Neutrophil (primary cell): ENCODE results near the gene KIFC3.
"Not testable (repeated sequence)": the region's sequence is repeated elsewhere in the genome, so short reads cannot be mapped to it uniquely, and the experiment has no call there.

Experiments used
- H3K27ac ChIP-seq: fragments of 200-600 bp; sonication (generic); 2 replicates; pipeline ENCODE4 v1.5.1; 2016; ENCODE audit warnings: mild to moderate bottlenecking, moderate library complexity
- H3K27me3 ChIP-seq: fragments of 200-600 bp; sonication (generic); 2 replicates; pipeline ENCODE4 v1.6.0; 2016; ENCODE audit warnings: mild to moderate bottlenecking
- H3K36me3 ChIP-seq: fragments of 200-600 bp; sonication (generic); 2 replicates; pipeline ENCODE4 v1.5.1; 2017
- H3K4me1 ChIP-seq, 2 experiments: fragments of 200-600 bp in 1 of 2; sonication (generic) in 1 of 2; 1 replicate in 1 of 2; 2 replicates in 1 of 2; pipeline versions ENCODE4 v1.5.1 to v1.6.1; 2013 to 2016; ENCODE audit warnings: low read depth in 1 of 2, low read length in 1 of 2, mild to moderate bottlenecking in 1 of 2, moderate library complexity in 1 of 2; ENCODE audit not compliant: control insufficient read depth in 1 of 2, insufficient read depth in 1 of 2
- H3K4me3 ChIP-seq, 2 experiments: fragments of 200-600 bp in 1 of 2; sonication (generic) in 1 of 2; 1 replicate in 1 of 2; 2 replicates in 1 of 2; pipeline ENCODE4 v1.5.1; 2013 to 2016; ENCODE audit warnings: low read depth in 1 of 2, low read length in 1 of 2, mild to moderate bottlenecking in 1 of 2, moderate library complexity in 1 of 2
- H3K9me3 ChIP-seq: fragments of 200-600 bp; sonication (generic); 2 replicates; pipeline ENCODE4 v1.5.1; 2016
- TF ChIP-seq, protein P1 (sequence below): fragments of 200-600 bp; sonication (generic); IDR thresholded peaks from 2 replicates; pipeline ENCODE4 v1.5.1; 2016; ENCODE audit warnings: antibody characterized with exemption

The KIFC3 gene

DNA sequence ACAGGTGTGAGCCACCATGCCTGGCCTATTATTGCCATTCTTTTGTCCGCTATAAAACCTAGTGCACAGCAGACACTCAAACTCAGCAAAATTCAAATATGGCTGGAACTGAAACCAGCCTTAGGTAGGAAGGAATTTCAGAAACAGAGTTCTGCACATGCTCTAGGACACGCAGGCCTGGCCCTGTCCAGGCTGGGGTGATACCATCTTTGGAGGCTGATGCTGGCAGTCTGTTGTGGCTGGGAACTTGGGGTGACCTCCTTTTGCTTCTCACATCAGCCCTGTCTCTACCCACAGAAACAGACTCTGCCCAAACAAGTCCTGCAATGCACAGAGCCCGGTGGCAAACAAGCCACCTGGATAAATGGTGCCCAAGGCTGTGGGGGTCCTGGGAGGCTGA is 12.6 kb upstream of the KIFC3 start:
- Histone ChIP-seq H3K4me1 (peaks cover 22 to 27% of the 10 kb centered on the region in 2 experiments), H3K27me3 (peaks cover 22% of the 10 kb centered on the region), H3K9me3 (no peaks in the 10 kb centered on the region), H3K36me3 (no peaks in the 10 kb centered on the region), H3K4me3 (no peak overlapping the region), H3K27ac (no peak overlapping the region)
- TF ChIP-seq, protein P1, sequence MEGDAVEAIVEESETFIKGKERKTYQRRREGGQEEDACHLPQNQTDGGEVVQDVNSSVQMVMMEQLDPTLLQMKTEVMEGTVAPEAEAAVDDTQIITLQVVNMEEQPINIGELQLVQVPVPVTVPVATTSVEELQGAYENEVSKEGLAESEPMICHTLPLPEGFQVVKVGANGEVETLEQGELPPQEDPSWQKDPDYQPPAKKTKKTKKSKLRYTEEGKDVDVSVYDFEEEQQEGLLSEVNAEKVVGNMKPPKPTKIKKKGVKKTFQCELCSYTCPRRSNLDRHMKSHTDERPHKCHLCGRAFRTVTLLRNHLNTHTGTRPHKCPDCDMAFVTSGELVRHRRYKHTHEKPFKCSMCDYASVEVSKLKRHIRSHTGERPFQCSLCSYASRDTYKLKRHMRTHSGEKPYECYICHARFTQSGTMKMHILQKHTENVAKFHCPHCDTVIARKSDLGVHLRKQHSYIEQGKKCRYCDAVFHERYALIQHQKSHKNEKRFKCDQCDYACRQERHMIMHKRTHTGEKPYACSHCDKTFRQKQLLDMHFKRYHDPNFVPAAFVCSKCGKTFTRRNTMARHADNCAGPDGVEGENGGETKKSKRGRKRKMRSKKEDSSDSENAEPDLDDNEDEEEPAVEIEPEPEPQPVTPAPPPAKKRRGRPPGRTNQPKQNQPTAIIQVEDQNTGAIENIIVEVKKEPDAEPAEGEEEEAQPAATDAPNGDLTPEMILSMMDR = no peak

DNA sequence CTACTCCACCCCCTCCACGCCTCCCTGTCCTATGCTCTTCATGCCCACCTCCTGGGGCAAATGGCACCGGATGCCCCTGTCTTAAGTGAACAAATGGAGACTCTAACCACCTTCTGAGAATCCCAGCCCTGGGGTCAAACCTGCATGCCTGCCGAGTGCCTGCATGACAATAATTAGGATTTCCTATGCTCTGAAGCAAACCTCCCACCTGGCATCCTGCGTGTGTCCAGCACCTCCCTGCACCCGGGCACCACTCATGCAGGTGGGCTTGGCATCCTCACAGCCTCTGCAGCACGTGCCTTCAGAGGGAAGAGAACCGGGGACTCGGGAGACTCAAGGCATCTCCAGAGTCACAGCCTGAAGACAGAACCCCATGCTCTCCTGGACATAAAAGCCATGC is 11.2 kb upstream of the KIFC3 start:
- H3K27ac ChIP-seq = no peak overlapping the region
- peaks cover 37 to 42% of the 10 kb centered on the region in 2 experiments for H3K4me1 ChIP-seq
- TF ChIP-seq, protein P1 = no peak

DNA sequence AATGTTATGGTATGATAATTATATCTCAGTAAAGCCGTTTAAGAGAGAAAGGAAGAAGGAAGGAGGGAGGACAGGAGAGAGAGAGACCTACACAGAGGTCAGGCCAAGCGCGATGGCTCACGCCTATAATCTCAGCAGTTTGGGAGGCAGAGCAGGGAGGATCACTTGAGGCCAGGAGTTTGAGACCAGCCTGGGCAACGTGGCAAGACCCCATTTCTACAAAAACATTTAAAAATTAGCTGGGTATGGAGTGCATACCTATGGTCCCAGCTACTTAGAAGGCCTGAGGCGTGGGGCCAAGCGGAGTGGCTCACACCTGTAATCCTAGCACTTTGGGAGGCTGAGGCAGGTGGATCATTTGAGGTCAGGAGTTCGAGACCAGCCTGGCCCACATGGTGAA is 9.0 kb upstream of the KIFC3 start:
- H3K27ac ChIP-seq = peak overlapping the region; percentile 92
- not testable (repeated sequence) for H3K9me3 ChIP-seq, H3K36me3 ChIP-seq, H3K4me3 ChIP-seq
- H3K4me1 ChIP-seq = peaks cover 43 to 50% of the 10 kb centered on the region in 2 experiments
- H3K27me3 ChIP-seq = peaks cover 27% of the 10 kb centered on the region

More for the DNA sequence above, 11.2 kb upstream of the KIFC3 start:
- no peaks in the 10 kb centered on the region for H3K9me3 ChIP-seq
- H3K36me3 ChIP-seq = no peaks in the 10 kb centered on the region
- H3K4me3 ChIP-seq = no peak overlapping the region
- H3K27me3 ChIP-seq = peaks cover 22% of the 10 kb centered on the region

DNA sequence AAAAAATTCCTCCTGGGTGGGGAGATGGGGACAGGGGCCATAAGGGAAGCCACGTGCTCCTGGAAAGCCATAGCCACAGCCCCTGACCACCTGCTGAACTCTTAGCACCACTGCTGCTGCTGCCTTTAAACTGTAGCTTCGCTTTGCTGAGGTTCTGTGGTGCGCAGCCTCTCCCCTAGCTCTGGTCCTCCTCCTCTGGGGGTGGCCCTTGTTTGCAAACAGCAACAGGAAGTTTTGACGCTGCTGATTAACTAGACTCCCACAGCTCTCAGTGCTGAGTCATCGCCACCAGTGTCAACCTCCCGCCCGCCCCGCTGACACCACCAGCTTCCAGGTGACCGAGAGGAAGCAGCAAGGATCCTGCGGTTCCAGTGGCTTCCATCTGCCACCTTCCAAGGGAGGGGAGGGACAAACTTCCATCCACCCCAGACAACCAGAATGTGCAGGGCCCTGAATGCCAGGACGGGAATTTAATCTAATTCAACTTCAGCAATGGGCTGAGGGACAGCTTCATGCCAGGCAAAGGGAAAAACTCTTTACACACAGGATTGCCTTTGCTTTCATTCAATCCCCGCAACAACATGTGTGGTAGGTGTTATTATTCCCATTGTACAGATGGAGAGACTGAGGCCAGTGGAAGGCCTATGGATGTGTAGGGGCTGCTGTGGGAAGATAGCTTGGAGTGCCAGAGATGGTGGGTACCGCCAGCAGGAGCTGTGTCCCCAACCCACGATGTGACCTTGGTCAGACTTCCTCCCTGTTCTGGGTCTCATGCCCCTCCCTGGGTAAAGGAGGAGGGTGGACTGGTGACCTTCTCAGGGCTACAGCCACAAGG is 8.1 kb upstream of the KIFC3 start:
- Histone ChIP-seq H3K27me3 (peaks cover 26% of the 10 kb centered on the region), H3K27ac (peak overlapping the region; percentile 92), H3K9me3 (no peaks in the 10 kb centered on the region), H3K4me1 (peaks cover 36 to 43% of the 10 kb centered on the region in 2 experiments), H3K36me3 (no peaks in the 10 kb centered on the region), H3K4me3 (peak overlapping the region; percentile 37 to 40)
- TF ChIP-seq, protein P1 = peak; percentile 52

DNA sequence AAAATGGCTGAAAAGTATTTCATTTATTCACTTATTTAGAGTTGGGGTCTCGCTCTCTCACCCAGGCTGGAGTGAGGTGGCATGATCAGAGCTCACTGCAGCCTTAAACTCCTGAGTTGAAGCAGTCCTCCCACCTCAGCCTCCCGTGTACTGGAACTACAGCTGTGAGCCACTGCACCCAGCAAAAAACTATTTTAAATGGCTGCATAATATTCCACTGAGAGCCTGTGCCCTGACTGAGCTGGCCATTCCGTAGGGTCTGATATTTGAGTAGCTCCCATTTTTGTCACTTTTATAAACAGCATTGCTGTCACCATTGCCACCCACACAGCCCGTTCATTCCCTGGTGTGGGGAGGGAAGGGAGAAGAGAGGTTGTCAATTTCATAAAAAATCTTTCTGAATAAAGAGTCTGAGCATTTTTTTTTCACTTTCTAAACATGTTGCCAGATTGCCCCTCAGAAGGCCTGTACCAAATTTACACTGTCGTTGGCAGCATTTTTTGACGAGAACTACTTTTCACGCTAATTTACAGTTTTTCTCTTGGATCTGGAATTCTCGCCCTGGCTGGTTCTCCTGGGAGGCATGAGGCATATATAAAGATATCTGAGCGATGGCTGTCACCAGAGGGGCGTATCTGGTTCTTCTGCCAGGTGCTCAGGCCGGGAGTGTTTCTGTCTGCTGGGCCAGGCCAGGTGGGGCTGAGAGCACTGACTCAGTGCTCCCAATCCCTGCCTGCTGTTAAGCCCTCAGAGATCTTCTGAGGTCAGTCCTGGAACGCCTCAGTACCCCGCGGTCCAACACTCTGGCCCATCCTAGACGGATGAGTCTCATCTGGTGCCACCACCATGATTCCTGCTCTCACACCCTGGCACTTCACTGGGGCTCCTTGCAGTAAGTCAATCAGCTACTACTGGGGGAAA is 7.2 kb upstream of the KIFC3 start:
- H3K27me3 ChIP-seq = peaks cover 32% of the 10 kb centered on the region
- peak overlapping the region; percentile 37 to 40 for H3K4me3 ChIP-seq
- H3K4me1 ChIP-seq = peaks cover 36 to 43% of the 10 kb centered on the region in 2 experiments
- TF ChIP-seq, protein P1 = no peak
- peak overlapping the region; percentile 92 for H3K27ac ChIP-seq
- no peaks in the 10 kb centered on the region for H3K36me3 ChIP-seq
- no peaks in the 10 kb centered on the region for H3K9me3 ChIP-seq
